DOHH2 (cell line): ENCODE data around the gene KCNJ11.
"Not testable (repeated sequence)": the region's sequence is repeated elsewhere in the genome, so short reads cannot be mapped to it uniquely, and the experiment has no call there.

Experiments
- H3F3A ChIP-seq: fragments of 200-600 bp; sonication (generic), shearing (Covaris generic); 2 replicates; pipeline ENCODE4 v1.6.0; 2016; ENCODE audit warnings: antibody characterized with exemption, mild to moderate bottlenecking; ENCODE audit not compliant: control insufficient read depth, insufficient read depth
- H3K27ac ChIP-seq: fragments of 200-600 bp; sonication (generic); 2 replicates; pipeline ENCODE4 v1.5.1; 2014; ENCODE audit warnings: low read depth, mild to moderate bottlenecking, low read length, moderate library complexity
- H3K27me3 ChIP-seq: fragments of 200-600 bp; sonication (generic); 2 replicates; pipeline ENCODE4 v1.6.1; 2014; ENCODE audit warnings: mild to moderate bottlenecking, low read length, mixed read lengths; ENCODE audit not compliant: control insufficient read depth
- H3K36me3 ChIP-seq: fragments of 200-600 bp; sonication (generic); 2 replicates; pipeline ENCODE4 v1.6.1; 2014; ENCODE audit warnings: mild to moderate bottlenecking, low read length, moderate library complexity, mixed read lengths; ENCODE audit not compliant: control insufficient read depth
- H3K4me1 ChIP-seq: fragments of 200-600 bp; sonication (generic); 2 replicates; pipeline ENCODE4 v1.6.1; 2014; ENCODE audit warnings: mild to moderate bottlenecking, low read length, mixed read lengths; ENCODE audit not compliant: control insufficient read depth
- H3K4me2 ChIP-seq: fragments of 200-600 bp; sonication (generic); 2 replicates; pipeline ENCODE4 v1.6.0; 2014; ENCODE audit warnings: mild to moderate bottlenecking, low read length, moderate library complexity
- H3K4me3 ChIP-seq: fragments of 200-600 bp; sonication (generic); 2 replicates; pipeline ENCODE4 v1.5.1; 2014; ENCODE audit warnings: mild to moderate bottlenecking, low read length, mixed read lengths
- H3K79me2 ChIP-seq: fragments of 200-600 bp; sonication (generic); 2 replicates; pipeline ENCODE4 v1.6.1; 2014; ENCODE audit warnings: mild to moderate bottlenecking, low read length, mixed read lengths; ENCODE audit not compliant: control insufficient read depth
- H3K9me2 ChIP-seq: fragments of 200-600 bp; sonication (generic); replicated peaks from 2 replicates; pipeline ENCODE4 v1.6.1; 2014; ENCODE audit warnings: mild to moderate bottlenecking, low read length, mixed read lengths; ENCODE audit not compliant: control insufficient read depth
- H3K9me3 ChIP-seq: fragments of 200-600 bp; sonication (generic); 2 replicates; pipeline ENCODE4 v1.6.1; 2014; ENCODE audit warnings: antibody characterized with exemption, low read length, mixed read lengths; ENCODE audit not compliant: control insufficient read depth, insufficient read depth
- H4K20me1 ChIP-seq: fragments of 200-600 bp; sonication (generic); 2 replicates; pipeline ENCODE4 v1.6.0; 2014; ENCODE audit warnings: low read depth, mild to moderate bottlenecking, antibody characterized with exemption, low read length, moderate library complexity; ENCODE audit not compliant: control insufficient read depth, insufficient read depth
- CTCF ChIP-seq: fragments of 200-600 bp; sonication (generic); IDR thresholded peaks from one replicate; pipeline ENCODE4 v1.5.1; 2014; ENCODE audit warnings: antibody characterized with exemption, mild to moderate bottlenecking, low read depth, low read length; ENCODE audit not compliant: poor library complexity, severe bottlenecking
- EZH2phosphoT487 ChIP-seq: fragments of 200-600 bp; sonication (generic); IDR thresholded peaks from 2 replicates; pipeline ENCODE4 v1.6.1; 2017; ENCODE audit warnings: borderline replicate concordance, mild to moderate bottlenecking, antibody characterized with exemption, low read length, moderate library complexity, mixed read lengths

Gene KCNJ11

DNA sequence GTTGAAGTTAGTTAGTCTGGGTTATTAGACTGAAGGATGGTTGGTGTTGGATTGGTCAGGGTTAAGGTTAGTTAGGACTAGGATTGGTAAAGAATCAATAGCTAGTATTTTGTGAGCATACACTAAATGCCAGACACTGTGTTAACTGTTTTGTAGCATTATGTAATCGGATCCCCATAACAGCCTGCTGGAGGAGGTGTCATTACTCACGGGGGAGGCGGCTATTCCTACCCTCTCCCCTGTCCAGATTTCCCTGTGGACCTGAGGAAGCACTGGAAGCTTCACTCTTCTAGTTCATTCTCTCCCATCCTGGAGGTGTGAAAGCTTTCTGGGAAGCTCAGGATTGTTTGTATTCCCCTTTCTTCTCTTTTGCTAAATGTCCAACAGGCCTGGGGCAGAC, 40.5 kb upstream of the KCNJ11 start:
- H3K9me2 ChIP-seq, result no peaks in the 10 kb centered on the region
- H3K36me3 ChIP-seq, result no peaks in the 10 kb centered on the region
- H3K4me1 ChIP-seq, result no peaks in the 10 kb centered on the region
- no peaks in the 10 kb centered on the region; the same call in 1 of the 2 replicates for H3K27me3 ChIP-seq
- no peaks in the 10 kb centered on the region for H3K9me3 ChIP-seq
- TF ChIP-seq CTCF (no peak), EZH2phosphoT487 (no peak)
- H3F3A ChIP-seq, result no peaks in the 10 kb centered on the region
- no peak overlapping the region for H3K4me2 ChIP-seq
- H3K27ac ChIP-seq, result no peak overlapping the region
- H3K4me3 ChIP-seq, result no peak overlapping the region
- no peaks in the 10 kb centered on the region for H4K20me1 ChIP-seq
- H3K79me2 ChIP-seq, result no peaks in the 10 kb centered on the region

GRCh38 chr11:17428261-17428660, 39.8 kb upstream of the KCNJ11 start:
- no peaks in the 10 kb centered on the region for H3F3A ChIP-seq
- H3K9me3 ChIP-seq, result no peaks in the 10 kb centered on the region
- TF ChIP-seq CTCF, result no peak
- no peak for TF ChIP-seq EZH2phosphoT487
- H3K4me3 ChIP-seq, result no peak overlapping the region
- H3K27ac ChIP-seq, result no peak overlapping the region
- H3K9me2 ChIP-seq, result no peaks in the 10 kb centered on the region
- H3K4me1 ChIP-seq, result no peaks in the 10 kb centered on the region
- no peaks in the 10 kb centered on the region for H4K20me1 ChIP-seq
- no peaks in the 10 kb centered on the region for H3K79me2 ChIP-seq
- H3K36me3 ChIP-seq, result no peaks in the 10 kb centered on the region
- no peak overlapping the region for H3K4me2 ChIP-seq
- H3K27me3 ChIP-seq, result no peaks in the 10 kb centered on the region

DNA sequence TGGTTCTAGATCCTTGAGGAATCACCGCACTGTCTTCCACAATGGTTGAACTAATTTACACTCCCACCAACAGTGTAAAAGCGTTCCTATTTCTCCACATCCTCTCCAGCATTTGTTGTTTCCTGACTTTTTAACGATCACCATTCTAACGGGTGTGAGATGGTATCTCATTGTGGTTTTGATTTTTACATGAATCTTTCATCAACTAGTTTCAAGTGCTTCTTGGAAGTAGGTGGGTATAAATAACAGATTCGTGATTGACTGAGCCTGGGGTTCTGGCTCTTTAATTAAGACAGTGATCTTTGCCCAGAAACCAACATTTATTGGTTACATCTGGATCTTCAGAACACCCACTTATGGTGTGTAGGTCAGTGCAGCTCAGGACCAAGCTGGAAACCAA, 37.8 kb upstream of the KCNJ11 start:
- not testable (repeated sequence) for H3K27ac ChIP-seq, H3K79me2 ChIP-seq, H3K4me1 ChIP-seq, H3K4me2 ChIP-seq, H3K9me2 ChIP-seq, H3K9me3 ChIP-seq, H3K27me3 ChIP-seq, H3K36me3 ChIP-seq, H3F3A ChIP-seq, H4K20me1 ChIP-seq, H3K4me3 ChIP-seq

- Histone ChIP-seq H3K27ac (no peak overlapping the region), H3K9me3 (no peaks in the 10 kb centered on the region), H3K9me2 (no peaks in the 10 kb centered on the region), H3K36me3 (no peaks in the 10 kb centered on the region), H3K4me2 (no peak overlapping the region), H4K20me1 (no peaks in the 10 kb centered on the region), H3F3A (no peaks in the 10 kb centered on the region), H3K79me2 (no peaks in the 10 kb centered on the region), H3K4me1 (no peaks in the 10 kb centered on the region), H3K27me3 (peaks cover 27% of the 10 kb centered on the region), H3K4me3 (no peak overlapping the region)
- no peak for TF ChIP-seq CTCF
- no peak for TF ChIP-seq EZH2phosphoT487
Observed at GRCh38 chr11:17423533-17424310, 35.3 kb upstream of the KCNJ11 start.
